Uterus (tissue), 4 donors: ENCODE data around the gene IRF2BPL. TPM values are rescaled to one million over a fixed set of nuclear protein-coding genes. Genes with fewer than 3 reads are reported as not detected.

ENCODE experiments used
- DNase-seq, 2 donors: peaks; one replicate each; pipeline ENCODE4 v3.0.0-alpha.2; 2019 to 2020
- H3K27ac ChIP-seq, 2 donors: fragments of 200-600 bp; sonication (generic); 1 replicate in 1 of 2; 2 replicates in 1 of 2; pipeline ENCODE4 v1.5.1; 2016 to 2018
- H3K27me3 ChIP-seq, 2 donors: fragments of 200-600 bp; sonication (generic); one replicate each; pipeline ENCODE4 v1.5.1; 2018 to 2019; ENCODE audit warnings: control low read depth in 1 of 2
- H3K36me3 ChIP-seq, 2 donors: fragments of 200-600 bp; sonication (generic); one replicate each; pipeline ENCODE4 v1.5.1; 2019; ENCODE audit warnings: control low read depth in 1 of 2
- H3K4me1 ChIP-seq, 2 donors: fragments of 200-600 bp; sonication (generic); one replicate each; pipeline ENCODE4 v1.5.1; 2018 to 2019; ENCODE audit warnings: control low read depth in 1 of 2
- H3K4me3 ChIP-seq, 2 donors: fragments of 200-600 bp; sonication (generic); 1 replicate in 1 of 2; 2 replicates in 1 of 2; pipeline ENCODE4 v1.5.1; 2018 to 2019; ENCODE audit warnings: mild to moderate bottlenecking in 1 of 2
- H3K9me3 ChIP-seq, 2 donors: fragments of 200-600 bp; sonication (generic); one replicate each; pipeline ENCODE4 v1.5.1; 2019; ENCODE audit warnings: control low read depth in 1 of 2
- POLR2A ChIP-seq, 2 donors: fragments of 450-650 bp; IDR thresholded peaks; one replicate each; pipeline ENCODE4 v1.6.1; 2016; ENCODE audit warnings: antibody characterized with exemption in 2 of 2, mild to moderate bottlenecking in 1 of 2, moderate library complexity in 1 of 2
- intact Hi-C: fragments of 100-400 bp; cut with DNase I; formaldehyde crosslinking; loops from one replicate; pipeline ENCODE4 v1.15.1; 2023; ENCODE audit warnings: low total_unique reads
- total RNA-seq, 4 donors: library from RNA; depleted of rRNA in 3 of 4; stranded (reverse); fragments of >200 nt in 3 of 4; gene quantifications; one replicate each; pipeline versions ENCODE4 v1.1.0 to v1.2.4, GENCODE V29; 2014 to 2023
- TF ChIP-seq, protein P1 (sequence below), 4 experiments: fragments of 200-600 bp in 2 of 4; fragments of 450-650 bp in 2 of 4; sonication (generic) in 2 of 4; IDR thresholded peaks; one replicate each; pipeline ENCODE4 v1.5.1; 2016 to 2019; ENCODE audit warnings: antibody characterized with exemption in 4 of 4, mild to moderate bottlenecking in 2 of 4, moderate library complexity in 1 of 4
- donor health status: DM: yes; HTN: yes; CAD: no.

IRF2BPL gene
- total RNA-seq, 4 donors from 2014 or later = 15.6 to 60.8 (median 36.6) TPM

DNA sequence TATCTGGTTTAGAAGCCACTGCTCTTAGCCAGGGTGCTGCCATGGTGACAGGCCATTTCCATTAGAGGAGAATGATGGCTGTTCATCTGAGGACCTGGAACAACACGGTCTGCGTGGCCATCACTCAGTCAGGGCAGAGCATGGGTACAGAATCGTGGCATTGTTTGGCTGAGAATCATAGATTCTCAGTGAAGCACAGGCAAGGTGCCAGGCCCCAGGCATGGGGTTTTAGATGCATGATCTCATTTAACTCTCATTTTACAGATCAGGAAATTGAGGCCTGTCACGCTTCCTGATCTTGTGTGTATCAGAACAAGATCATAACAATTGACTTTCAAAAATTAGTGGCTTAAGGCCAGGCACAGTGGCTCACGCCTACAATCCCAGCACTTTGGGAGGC, 26.8 kb upstream of the IRF2BPL start:
- Histone ChIP-seq H3K27ac (no peak overlapping the region), H3K9me3 (peaks cover 0 to 4% of the 10 kb centered on the region in 2 donors)

DNA sequence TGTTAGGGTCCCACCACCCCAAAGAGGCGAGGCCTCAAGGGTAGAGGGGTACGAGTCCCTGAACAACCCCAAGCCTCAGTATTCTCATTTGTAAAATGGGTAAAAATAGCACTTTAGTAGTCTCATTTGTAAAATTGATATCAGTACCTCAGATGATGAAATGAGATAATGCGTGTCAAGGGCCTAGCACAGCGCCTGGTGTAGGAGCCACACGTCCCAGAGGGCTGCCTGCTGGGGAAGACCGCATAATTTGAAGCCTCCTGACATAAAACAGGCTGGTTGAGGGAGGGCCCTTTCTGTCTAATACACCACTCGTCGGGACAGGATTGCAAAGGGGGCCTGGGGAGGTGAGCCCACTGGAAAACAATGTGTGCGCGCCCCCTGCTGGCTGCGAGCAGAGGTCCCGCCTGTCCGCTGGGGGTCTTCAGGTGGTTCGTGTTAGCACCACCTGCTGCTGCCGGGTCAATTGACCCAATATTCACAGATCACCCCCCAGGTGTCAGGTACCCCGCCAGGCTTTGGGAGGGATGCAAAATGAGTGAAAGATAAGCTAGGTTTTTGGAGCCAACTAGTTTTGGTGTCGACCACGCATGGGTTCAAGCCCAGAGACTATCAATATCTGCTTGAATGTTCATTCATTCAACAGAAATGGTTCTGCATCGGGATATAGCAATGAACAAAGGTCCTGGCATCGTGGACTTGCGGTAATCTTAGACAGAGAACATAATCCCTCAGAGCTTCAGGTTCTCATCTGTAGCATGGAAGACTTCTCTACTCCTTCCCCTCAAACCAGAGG, 24.7 kb upstream of the IRF2BPL start:
- Histone ChIP-seq H3K9me3 (peaks cover 0 to 4% of the 10 kb centered on the region in 2 donors), H3K4me3 (no peak overlapping the region), H3K36me3 (no peaks in the 10 kb centered on the region), H3K4me1 (no peaks in the 10 kb centered on the region), H3K27ac (peak overlapping the region in 1 of 2 donors; percentile 3), H3K27me3 (no peaks in the 10 kb centered on the region)
- no peak for TF ChIP-seq POLR2A (IDR thresholded peaks at IDR 0.05)
- TF ChIP-seq, protein P1, sequence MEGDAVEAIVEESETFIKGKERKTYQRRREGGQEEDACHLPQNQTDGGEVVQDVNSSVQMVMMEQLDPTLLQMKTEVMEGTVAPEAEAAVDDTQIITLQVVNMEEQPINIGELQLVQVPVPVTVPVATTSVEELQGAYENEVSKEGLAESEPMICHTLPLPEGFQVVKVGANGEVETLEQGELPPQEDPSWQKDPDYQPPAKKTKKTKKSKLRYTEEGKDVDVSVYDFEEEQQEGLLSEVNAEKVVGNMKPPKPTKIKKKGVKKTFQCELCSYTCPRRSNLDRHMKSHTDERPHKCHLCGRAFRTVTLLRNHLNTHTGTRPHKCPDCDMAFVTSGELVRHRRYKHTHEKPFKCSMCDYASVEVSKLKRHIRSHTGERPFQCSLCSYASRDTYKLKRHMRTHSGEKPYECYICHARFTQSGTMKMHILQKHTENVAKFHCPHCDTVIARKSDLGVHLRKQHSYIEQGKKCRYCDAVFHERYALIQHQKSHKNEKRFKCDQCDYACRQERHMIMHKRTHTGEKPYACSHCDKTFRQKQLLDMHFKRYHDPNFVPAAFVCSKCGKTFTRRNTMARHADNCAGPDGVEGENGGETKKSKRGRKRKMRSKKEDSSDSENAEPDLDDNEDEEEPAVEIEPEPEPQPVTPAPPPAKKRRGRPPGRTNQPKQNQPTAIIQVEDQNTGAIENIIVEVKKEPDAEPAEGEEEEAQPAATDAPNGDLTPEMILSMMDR (IDR thresholded peaks at IDR 0.05) = peak; percentile 90 to 97 (median 92)
- peak; percentile 77 to 78 for DNase-seq
- intact Hi-C loops = no loop called here

More for the DNA sequence above, 26.8 kb upstream of the IRF2BPL start:
- H3K36me3 ChIP-seq = no peaks in the 10 kb centered on the region
- no peaks in the 10 kb centered on the region for H3K4me1 ChIP-seq
- intact Hi-C loops = loop anchor here (5.0 kb wide), 1 partner anchor 143 kb away; no protein-coding TSS in a partner anchor
- H3K4me3 ChIP-seq = no peak overlapping the region
- DNase-seq = no peak
- TF ChIP-seq POLR2A (IDR thresholded peaks at IDR 0.05) = no peak
- TF ChIP-seq, protein P1 (IDR thresholded peaks at IDR 0.05) = no peak
- H3K27me3 ChIP-seq = no peaks in the 10 kb centered on the region

DNA sequence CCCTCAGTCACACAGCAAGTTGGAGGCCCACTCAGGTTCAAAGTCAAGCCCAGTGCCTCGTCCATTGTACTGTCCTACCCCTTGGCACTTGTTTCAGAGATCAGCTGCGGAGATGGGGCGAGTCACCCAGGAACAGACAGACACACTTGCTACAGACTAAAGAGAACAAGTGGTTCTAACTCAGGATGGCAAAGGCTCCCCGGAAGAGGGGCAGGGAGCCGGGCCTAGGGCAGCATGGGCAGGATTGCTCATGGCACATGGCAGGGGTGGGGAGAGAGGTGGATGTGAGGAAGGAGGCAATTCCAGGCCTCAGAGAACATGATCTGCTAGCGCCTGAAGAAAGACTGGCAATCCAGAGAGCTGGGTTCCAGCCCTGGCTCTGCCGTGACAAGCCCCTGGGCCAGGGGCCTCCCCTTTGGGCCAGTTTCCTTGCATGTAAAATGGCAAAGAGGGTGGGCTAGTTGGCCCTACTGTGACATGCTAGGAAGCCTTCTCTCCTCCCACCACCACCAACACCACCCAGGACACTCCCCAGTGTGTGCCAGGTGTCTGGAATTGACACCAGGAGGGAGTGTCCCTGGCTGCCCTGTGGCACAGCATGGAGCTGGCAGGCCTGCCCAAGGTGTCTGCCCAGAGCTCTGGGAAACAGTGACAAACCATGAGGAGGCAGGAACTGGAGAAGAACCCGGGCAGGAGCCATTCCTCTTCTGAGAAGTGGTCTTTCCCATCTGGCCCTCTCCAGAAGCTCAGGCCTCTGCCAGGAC, 24.0 kb upstream of the IRF2BPL start:
- H3K27me3 ChIP-seq = no peaks in the 10 kb centered on the region
- no peak overlapping the region for H3K4me3 ChIP-seq
- H3K36me3 ChIP-seq = no peaks in the 10 kb centered on the region
- TF ChIP-seq, protein P1 (IDR thresholded peaks at IDR 0.05) = no peak
- no peak for TF ChIP-seq POLR2A (IDR thresholded peaks at IDR 0.05)
- intact Hi-C loops = no loop called here
- no peaks in the 10 kb centered on the region for H3K4me1 ChIP-seq
- H3K9me3 ChIP-seq = peaks cover 0 to 4% of the 10 kb centered on the region in 2 donors
- peak overlapping the region in 1 of 2 donors; percentile 3 for H3K27ac ChIP-seq
- no peak for DNase-seq

DNA sequence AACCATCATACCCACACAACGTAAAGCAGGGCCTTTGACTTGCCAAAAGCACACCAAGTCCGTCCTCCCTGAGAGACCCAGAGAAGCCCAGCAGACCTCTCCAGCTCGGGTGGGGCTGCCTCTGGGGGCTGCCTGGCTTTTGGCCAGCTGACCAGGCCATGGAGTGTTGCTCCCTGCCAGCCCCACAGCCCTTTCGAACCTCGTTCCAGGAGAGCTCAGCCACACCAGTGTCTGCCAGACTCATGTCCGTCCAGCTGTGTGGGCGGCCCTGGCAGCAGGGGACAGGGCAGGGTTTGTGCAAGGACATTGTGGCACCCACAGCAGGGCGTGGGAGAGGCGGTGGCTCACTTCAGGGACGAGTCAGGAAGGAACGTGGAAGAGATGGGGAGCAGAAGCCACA, 22.6 kb upstream of the IRF2BPL start:
- intact Hi-C loops = no loop called here
- DNase-seq = peak in 1 of 2 donors; percentile 34

More for the DNA sequence above, 22.6 kb upstream of the IRF2BPL start:
- H3K27me3 ChIP-seq = no peaks in the 10 kb centered on the region
- no peak overlapping the region for H3K4me3 ChIP-seq
- no peak for TF ChIP-seq POLR2A (IDR thresholded peaks at IDR 0.05)
- TF ChIP-seq, protein P1 (IDR thresholded peaks at IDR 0.05) = no peak
- peaks cover 0 to 3% of the 10 kb centered on the region in 2 donors for H3K9me3 ChIP-seq
- peaks cover 1 to 2% of the 10 kb centered on the region in 2 donors for H3K4me1 ChIP-seq
- H3K36me3 ChIP-seq = no peaks in the 10 kb centered on the region
- peak overlapping the region; percentile 24 to 48 for H3K27ac ChIP-seq
